HepG2 (cell line): ENCODE data around the gene KSR1. TPM values are rescaled to one million over a fixed set of nuclear protein-coding genes. Genes with fewer than 3 reads are reported as not detected.

Experiments
- ATAC-seq: fragments of 200-7000 bp; cut with Tn5 transposase; 3 replicates; pipeline ENCODE4 v1.9.1; 2020; ENCODE audit warnings: mild to moderate bottlenecking, moderate library complexity
- BruUV-seq: library from RNA; stranded (reverse); fragments of 400-500 nt; replicated peaks from 2 replicates; lab custom pipeline; 2021; lab: Mats Ljungman, UMichigan
- CTCF ChIA-PET: fragments of 300-600 bp; formaldehyde crosslinking; extraction: SDS; loops from one replicate; lab custom pipeline; 2021; ENCODE audit warnings: low total read pairs, inconsistent platforms, low intra/inter-chr PET ratio; lab: Yijun Ruan, JAX
- POLR2A ChIA-PET: fragments of 350-600 bp; sonication (Branson Sonifier 250); formaldehyde crosslinking; loops from one replicate; lab custom pipeline; 2020; ENCODE audit warnings: antibody characterized with exemption, inconsistent platforms; lab: Yijun Ruan, JAX
- DNase-seq: peaks from one replicate; pipeline ENCODE4 v3.0.0-alpha.2; 2015; ENCODE audit warnings: low spot score
- FAIRE-seq: peaks from 3 replicates; lab custom pipeline; 2011; peaks lifted over from hg19 to GRCh38; lab: Jason Lieb, UNC
- H2AFZ ChIP-seq: one replicate; pipeline ENCODE4 v1.6.1; 2011; ENCODE audit warnings: low read length, inconsistent platforms
- H3K27ac ChIP-seq: fragments of 300-600 bp; 3 replicates; pipeline ENCODE4 v1.8.0; 2011; ENCODE audit warnings: mixed run types, mild to moderate bottlenecking, mixed read lengths, low read length, inconsistent platforms; ENCODE audit not compliant: insufficient read depth; ENCODE audit errors: extremely low read length
- H3K27me3 ChIP-seq, 2 experiments: fragments of 200-600 bp in 1 of 2; 2 replicates in 1 of 2; 3 replicates in 1 of 2; pipeline versions ENCODE4 v1.6.0 to v1.8.0; 2011; ENCODE audit warnings: low read length in 2 of 2, mild to moderate bottlenecking in 2 of 2, moderate library complexity in 2 of 2, inconsistent platforms in 1 of 2; ENCODE audit not compliant: insufficient read depth in 2 of 2, control insufficient read depth in 1 of 2
- H3K36me3 ChIP-seq, 2 experiments: fragments of 200-600 bp in 1 of 2; replicated peaks in 1 of 2; 2 replicates in 1 of 2; 3 replicates in 1 of 2; pipeline versions ENCODE4 v1.5.1 to v1.8.0; 2011; ENCODE audit warnings: low read length in 2 of 2, inconsistent platforms in 1 of 2; ENCODE audit not compliant: insufficient read depth in 2 of 2, control insufficient read depth in 1 of 2
- H3K4me1 ChIP-seq: 2 replicates; pipeline ENCODE4 v1.5.1; 2012; ENCODE audit warnings: low read length, inconsistent platforms; ENCODE audit not compliant: insufficient read depth
- H3K4me2 ChIP-seq: 2 replicates; pipeline ENCODE4 v1.6.0; 2011; ENCODE audit warnings: low read depth, low read length, inconsistent platforms
- H3K4me3 ChIP-seq, 3 experiments: fragments of 200-600 bp in 1 of 3; sonication (generic), shearing (Covaris generic) in 1 of 3; replicated peaks in 1 of 3; 2 replicates each; pipeline ENCODE4 v1.5.1; 2011 to 2016; ENCODE audit warnings: low read length in 3 of 3, inconsistent platforms in 2 of 3, low read depth in 2 of 3, mild to moderate bottlenecking in 2 of 3, control low read depth in 1 of 3, mixed read lengths in 1 of 3; ENCODE audit not compliant: insufficient read depth in 1 of 3
- H3K79me2 ChIP-seq: one replicate; pipeline ENCODE4 v1.6.1; 2011; ENCODE audit warnings: low read length, inconsistent platforms; ENCODE audit not compliant: insufficient read depth
- H3K9ac ChIP-seq: 2 replicates; pipeline ENCODE4 v1.6.0; 2011; ENCODE audit warnings: mild to moderate bottlenecking, low read depth, low read length, inconsistent platforms; ENCODE audit not compliant: insufficient read depth
- H3K9me3 ChIP-seq: 2 replicates; pipeline ENCODE4 v1.5.1; 2012; ENCODE audit warnings: mild to moderate bottlenecking, low read length
- H4K20me1 ChIP-seq: 2 replicates; pipeline ENCODE4 v1.6.0; 2011; ENCODE audit warnings: inconsistent platforms, mild to moderate bottlenecking, low read length, moderate library complexity; ENCODE audit not compliant: insufficient read depth
- ATF1 ChIP-seq: IDR thresholded peaks from 2 replicates; pipeline ENCODE4 v1.6.1; 2016; ENCODE audit warnings: mild to moderate bottlenecking, control low read depth
- ETV5 ChIP-seq: IDR thresholded peaks from 2 replicates; pipeline ENCODE4 v1.6.1; 2018; ENCODE audit warnings: missing biosample characterization, missing genetic modification reagents, inconsistent platforms, borderline replicate concordance
- GATAD2A ChIP-seq: IDR thresholded peaks from 2 replicates; pipeline ENCODE4 v1.6.1; 2016
- KLF13 ChIP-seq: sonication (generic); formaldehyde crosslinking; IDR thresholded peaks from 2 replicates; pipeline ENCODE4 v1.4.0; 2020; ENCODE audit warnings: mild to moderate bottlenecking, missing genetic modification reagents
- MED13 ChIP-seq: sonication (generic); formaldehyde crosslinking; IDR thresholded peaks from 2 replicates; pipeline ENCODE4 v1.5.0; 2020; ENCODE audit warnings: missing genetic modification reagents
- MIER3 ChIP-seq: IDR thresholded peaks from 2 replicates; pipeline ENCODE4 v1.6.1; 2016; ENCODE audit warnings: missing compliant biosample characterization, borderline replicate concordance
- SKIL ChIP-seq: sonication (generic); formaldehyde crosslinking; IDR thresholded peaks from 2 replicates; pipeline ENCODE4 v1.8.0; 2022; ENCODE audit warnings: missing genetic modification reagents, mild to moderate bottlenecking, moderate library complexity, borderline replicate concordance
- SP140L ChIP-seq: sonication (generic); formaldehyde crosslinking; IDR thresholded peaks from 2 replicates; pipeline ENCODE4 v1.4.0; 2020; ENCODE audit warnings: missing genetic modification reagents, borderline replicate concordance
- ZFX ChIP-seq: sonication (generic); formaldehyde crosslinking; IDR thresholded peaks from 2 replicates; pipeline ENCODE4 v1.4.0; 2020; ENCODE audit warnings: mild to moderate bottlenecking, low read depth, missing genetic modification reagents, moderate library complexity
- ZFY ChIP-seq: sonication (generic); formaldehyde crosslinking; IDR thresholded peaks from 2 replicates; pipeline ENCODE4 v1.4.0; 2020; ENCODE audit warnings: missing genetic modification reagents
- ZNF251 ChIP-seq: sonication (generic); formaldehyde crosslinking; IDR thresholded peaks from 2 replicates; pipeline ENCODE4 v1.9.0; 2021; ENCODE audit warnings: mild to moderate bottlenecking, missing genetic modification reagents
- ZNF430 ChIP-seq: sonication (generic); formaldehyde crosslinking; IDR thresholded peaks from 2 replicates; pipeline ENCODE4 v1.9.0; 2021; ENCODE audit warnings: mild to moderate bottlenecking, missing genetic modification reagents
- ZNF558 ChIP-seq: sonication (generic); formaldehyde crosslinking; IDR thresholded peaks from 2 replicates; pipeline ENCODE4 v1.9.0; 2022; ENCODE audit warnings: mild to moderate bottlenecking, missing genetic modification reagents, borderline replicate concordance
- ZNF577 ChIP-seq: sonication (generic); formaldehyde crosslinking; IDR thresholded peaks from 2 replicates; pipeline ENCODE4 v1.4.0; 2020; ENCODE audit warnings: mild to moderate bottlenecking, low read depth, missing genetic modification reagents, borderline replicate concordance
- ZNF749 ChIP-seq: sonication (generic); formaldehyde crosslinking; IDR thresholded peaks from 2 replicates; pipeline ENCODE4 v1.8.0; 2022; ENCODE audit warnings: mild to moderate bottlenecking, missing genetic modification reagents, moderate library complexity, borderline replicate concordance
- ZNF83 ChIP-seq: sonication (generic); formaldehyde crosslinking; IDR thresholded peaks from 2 replicates; pipeline ENCODE4 v1.4.0; 2020; ENCODE audit warnings: missing genetic modification reagents, mild to moderate bottlenecking, borderline replicate concordance
- ZNF850 ChIP-seq: sonication (generic); formaldehyde crosslinking; conservative IDR thresholded peaks from 2 replicates; pipeline ENCODE4 v1.9.0; 2021; ENCODE audit warnings: mild to moderate bottlenecking, missing genetic modification reagents
- ZSCAN31 ChIP-seq: sonication (generic); formaldehyde crosslinking; IDR thresholded peaks from 2 replicates; pipeline ENCODE4 v1.5.0; 2020; ENCODE audit warnings: low read depth, mild to moderate bottlenecking, missing genetic modification reagents
- ZZZ3 ChIP-seq: sonication (generic); formaldehyde crosslinking; IDR thresholded peaks from 2 replicates; pipeline ENCODE4 v1.4.0; 2020; ENCODE audit warnings: missing genetic modification reagents, mild to moderate bottlenecking, borderline replicate concordance
- whole genome bisulfite sequencing: methylation state at CpG from one replicate; pipeline ENCODE4 v1.1.6; 2017; ENCODE audit warnings: low lambda C conversion rate; 5-methylcytosine and 5-hydroxymethylcytosine counted together
- in situ Hi-C: cut with HindIII; loops from 2 replicates; pipeline ENCODE4 v1.10.0; 2017; ENCODE audit warnings: low pct_unique_long_range_greater_than_20kb; ENCODE audit not compliant: extremely low pct_ligation_motif_present
- intact Hi-C: fragments of 100-400 bp; cut with micrococcal nuclease; formaldehyde crosslinking; loops from one replicate; pipeline ENCODE4 v1.10.0; 2022; ENCODE audit not compliant: unreplicated experiment
- polyA plus RNA-seq, 8 experiments: library from polyadenylated mRNA; depleted of rRNA in 3 of 8; stranded (reverse) in 7 of 8; unstranded in 1 of 8; fragments of >200 nt; fragmentation: Illumina TruSeq in 4 of 8; extraction: Trizol in 4 of 8; gene quantifications; 2 replicates each; pipeline versions ENCODE4 v1.2.1 to v1.2.3, GENCODE V29; 2011 to 2016; ENCODE audit warnings: low read depth in 4 of 8, missing spikeins in 1 of 8, mixed read lengths in 1 of 8; ENCODE audit not compliant: insufficient read depth in 1 of 8
- total RNA-seq, 5 experiments: library from RNA; depleted of rRNA; stranded (reverse); fragments of >200 nt; fragmentation: Illumina TruSeq; extraction: Trizol; gene quantifications; 2 replicates each; pipeline ENCODE4 v1.2.3, GENCODE V29; 2016; ENCODE audit warnings: low read depth in 1 of 5

KSR1 gene
- total and polyA plus RNA-seq, 2 of the 13 experiments (the other 11 are each of a cell fraction or from before 2014, with no cell fraction given), result 10.1 to 16.6 TPM

DNA sequence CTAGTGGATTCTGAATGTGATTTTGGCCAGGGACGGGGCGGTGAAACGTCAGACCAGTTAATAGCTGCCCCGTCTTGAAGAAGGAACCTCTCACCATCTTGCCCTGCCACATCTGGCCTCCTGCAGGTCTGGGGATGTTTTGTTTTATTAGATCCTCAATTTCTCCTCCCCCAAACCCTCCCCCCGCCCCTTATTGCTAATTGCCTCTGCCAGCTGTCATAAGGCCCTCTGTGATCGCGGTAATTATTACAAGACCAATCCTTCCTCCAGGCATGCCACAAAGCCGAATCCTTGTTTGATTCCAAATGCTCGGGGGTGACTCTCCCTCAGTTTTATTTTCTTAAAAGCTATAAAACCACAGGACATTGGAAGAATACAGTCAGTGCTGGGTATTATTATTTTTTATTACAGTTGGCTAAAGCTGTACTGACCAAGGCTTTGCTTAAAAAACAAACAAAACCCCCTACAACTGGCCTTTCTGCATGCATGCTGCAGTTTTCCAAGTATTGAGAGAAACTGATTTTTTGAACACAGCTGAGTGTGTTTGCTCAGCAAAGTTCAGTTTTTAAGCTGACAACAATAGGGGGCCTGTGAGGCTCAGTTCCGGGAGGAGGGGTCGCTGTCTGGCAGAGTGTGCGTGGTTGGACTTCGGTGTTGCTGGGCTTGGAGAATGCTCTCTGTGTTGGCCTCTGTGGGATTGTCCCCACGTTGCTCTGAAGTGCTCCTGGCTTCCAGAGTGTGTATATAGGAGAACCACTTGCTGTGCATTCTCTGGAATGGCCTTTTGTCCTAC is 1.7 kb downstream of the KSR1 start (continued):
- TF ChIP-seq ZSCAN31 (peak; percentile 57; the same call in 1 of the 2 replicates), ZNF251 (no peak), ZNF577 (CRISPR knock-in tag) (no peak), SKIL (CRISPR knock-in tag) (peak; percentile 67; the same call in 1 of the 2 replicates), ATF1 (0 out of 2 replicates have a peak, but pooled peaks have one; percentile 25), ZNF558 (CRISPR knock-in tag) (no peak), SP140L (CRISPR knock-in tag) (no peak), ZNF83 (CRISPR knock-in tag) (no peak)
- TF ChIP-seq, all 625 proteins: peak for 152

DNA sequence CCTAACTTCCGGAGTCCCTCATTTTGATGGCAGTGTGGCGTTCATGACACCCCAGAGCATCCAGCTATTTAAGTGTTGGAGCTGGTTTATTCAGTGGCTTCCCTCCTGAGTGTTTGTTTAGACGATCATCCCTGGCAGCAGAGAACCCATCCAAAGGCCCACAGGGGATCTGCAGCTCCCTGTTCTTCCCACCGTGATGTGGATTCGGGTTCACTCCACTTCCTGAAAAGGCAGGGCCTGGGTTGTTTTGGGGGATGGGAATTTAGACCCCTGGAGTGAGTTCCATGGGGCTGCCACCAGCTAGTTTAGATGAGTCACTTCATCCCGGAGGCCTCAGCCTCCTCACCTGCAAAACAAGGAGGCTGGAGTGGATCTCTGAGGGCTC is 2.3 kb downstream of the KSR1 start:
- Histone ChIP-seq H3K4me2 (peak overlapping the region; percentile 77), H3K4me3 (peak overlapping the region; percentile 41 to 84 (median 83)), H3K27me3 (peaks cover 0 to 2% of the 10 kb centered on the region in 2 experiments; a peak in 1 of 5 replicates), H3K9ac (peak overlapping the region; percentile 66), H3K4me1 (peaks cover 61% of the 10 kb centered on the region), H3K79me2 (peaks cover 58% of the 10 kb centered on the region), H2AFZ (no peak overlapping the region), H3K9me3 (no peaks in the 10 kb centered on the region), H3K27ac (peak overlapping the region; percentile 82), H3K36me3 (no peaks in the 10 kb centered on the region), H4K20me1 (no peaks in the 10 kb centered on the region)
- TSS peak; percentile 45 for BruUV-seq
- CTCF ChIA-PET, result interaction anchor here (1.2 kb wide), 1 partner anchor 143 kb away, joined by 4 read pairs; no protein-coding TSS in a partner anchor
- ATAC-seq (no peak), DNase-seq (no peak), FAIRE-seq (no peak)
- in situ Hi-C loops (loop anchor here (5.0 to 10.0 kb wide), 2 partner anchors 34 to 224 kb away; no protein-coding TSS in a partner anchor), intact Hi-C loops (loop anchor here (1.0 to 5.0 kb wide), 4 partner anchors 36 to 221 kb away; no protein-coding TSS in a partner anchor)
- WGBS, result 3% methylated on average over 4 of the region's 6 CpGs
- POLR2A ChIA-PET, result interaction anchor here (0.7 to 2.2 kb wide), 10 partner anchors 8 to 164 kb away, joined by 3 to 11 read pairs (median 4); no protein-coding TSS in a partner anchor
- TF ChIP-seq ZNF749, result 0 out of 2 replicates have a peak, but pooled peaks have one; percentile 52
- no peak for TF ChIP-seq ZFY (CRISPR knock-in tag)
- peak; percentile 20; the same call in 1 of the 2 replicates for TF ChIP-seq ZFX (CRISPR knock-in tag)
- no peak; the same call in 1 of the 2 replicates for TF ChIP-seq GATAD2A (CRISPR knock-in tag)
- TF ChIP-seq ZNF430 (CRISPR knock-in tag), result 0 out of 2 replicates have a peak, but pooled peaks have one; percentile 43
- no peak for TF ChIP-seq MED13 (CRISPR knock-in tag)
- 0 out of 2 replicates have a peak, but pooled peaks have one; percentile 36 for TF ChIP-seq ETV5 (CRISPR knock-in tag)
- 0 out of 2 replicates have a peak, but pooled peaks have one; percentile 1 for TF ChIP-seq MIER3 (CRISPR knock-in tag)
- no peak for TF ChIP-seq ZNF850 (CRISPR knock-in tag)
- no peak for TF ChIP-seq KLF13
- no peak for TF ChIP-seq ZZZ3 (CRISPR knock-in tag)
